ENCODE measurements around the gene CYP17A1. TPM values are rescaled to one million over a fixed set of nuclear protein-coding genes. Genes with fewer than 3 reads are reported as not detected.

CYP17A1 gene
- polyA plus RNA-seq, 2 of the 4 experiments (the other 2 are of a cell fraction), result not detected

- WGBS (ENCODE audit: missing lambda C conversion rate), result 77% methylated on average over 6 of the region's 6 CpGs
- ChIA-PET POLR2A (no interaction called here), CTCF (interaction anchor here (0.8 kb wide), 1 partner anchor 36 kb away, joined by 3 read pairs; no protein-coding TSS in a partner anchor)
- ATAC-seq, result no peak
- FAIRE-seq, result no peak
- Histone ChIP-seq H3K27ac (no peak overlapping the region), H3K4me3 (no peak overlapping the region), H3K4me2 (no peak overlapping the region), H3K9me3 (no peaks in the 10 kb centered on the region), H3K4me1 (peaks cover 7% of the 10 kb centered on the region; the same call in 1 of the 3 replicates)
- no peak for DNase-seq (ENCODE audit: low read depth in 1 of 2, low spot score in 1 of 2)
- TF ChIP-seq RAD21 (conservative IDR thresholded peaks at IDR 0.05 in 1 of 2, IDR thresholded peaks at IDR 0.05 in 1 of 2) (no peak), RFX5 (IDR thresholded peaks at IDR 0.05) (no peak), CBX8 (IDR thresholded peaks at IDR 0.05) (no peak), NFE2L2 (conservative IDR thresholded peaks at IDR 0.05; ENCODE audit: low read length) (no peak), HES2 (IDR thresholded peaks at IDR 0.05) (no peak), MAX (IDR thresholded peaks at IDR 0.05) (no peak), RNF2 (IDR thresholded peaks at IDR 0.05; ENCODE audit: borderline replicate concordance, low read depth) (no peak), SMC3 (IDR thresholded peaks at IDR 0.05) (no peak), REST (IDR thresholded peaks at IDR 0.05) (no peak), CHD4 (IDR thresholded peaks at IDR 0.05; ENCODE audit: borderline replicate concordance) (no peak), POLR2AphosphoS2 (conservative IDR thresholded peaks at IDR 0.05; ENCODE audit: low read length) (no peak), CBX2 (IDR thresholded peaks at IDR 0.05; ENCODE audit: borderline replicate concordance, low read depth) (no peak), ZSCAN20 (CRISPR knock-in tag; IDR thresholded peaks at IDR 0.05) (no peak), SREBF2 (IDR thresholded peaks at IDR 0.05) (no peak), FOXS1 (CRISPR knock-in tag; IDR thresholded peaks at IDR 0.05) (no peak), HMGXB4 (CRISPR knock-in tag; IDR thresholded peaks at IDR 0.05; ENCODE audit: borderline replicate concordance) (no peak), HOXB5 (CRISPR knock-in tag; IDR thresholded peaks at IDR 0.05) (no peak), FOSB (CRISPR knock-in tag; IDR thresholded peaks at IDR 0.05) (no peak), MAZ (IDR thresholded peaks at IDR 0.05; ENCODE audit: borderline replicate concordance, low read depth, low read length) (no peak), KDM1A (IDR thresholded peaks at IDR 0.05; ENCODE audit: low read depth) (no peak)
Observed at GRCh38 chr10:102781921-102782557, 55.2 kb downstream of the CYP17A1 start.
